Endothelial cell of umbilical vein (primary cell): ENCODE results near the gene SMARCC2. TPM values are rescaled to one million over a fixed set of nuclear protein-coding genes. Genes with fewer than 3 reads are reported as not detected.

ENCODE experiments used
- BruUV-seq: library from RNA; stranded (reverse); fragments of 400-500 nt; replicated peaks from 2 replicates; lab custom pipeline; 2021; lab: Mats Ljungman, UMichigan
- CTCF ChIA-PET: fragments of 300-600, 350-600 bp; sonication (Branson Sonifier 250); formaldehyde crosslinking; loops from one replicate; lab custom pipeline; 2021; ENCODE audit warnings: antibody characterized with exemption, inconsistent platforms; lab: Charles Lee
- POLR2A ChIA-PET: fragments of 300-600, 350-600 bp; sonication (Branson Sonifier 250); formaldehyde crosslinking; loops from one replicate; lab custom pipeline; 2021; ENCODE audit warnings: antibody characterized with exemption, inconsistent platforms; lab: Charles Lee
- DNase-seq: peaks from one replicate; pipeline ENCODE4 v3.0.0-alpha.2; 2011; ENCODE audit warnings: low read depth, low spot score
- FAIRE-seq: peaks from 2 replicates; lab custom pipeline; 2011; peaks lifted over from hg19 to GRCh38; lab: Jason Lieb, UNC
- H2AFZ ChIP-seq: 2 replicates; pipeline ENCODE4 v1.6.0; 2012; ENCODE audit warnings: low read depth, low read length, control low read depth, inconsistent platforms
- H3K27ac ChIP-seq: 2 replicates; pipeline ENCODE4 v1.5.1; 2011; ENCODE audit warnings: low read depth, mild to moderate bottlenecking, control low read depth, low read length, moderate library complexity; ENCODE audit not compliant: insufficient read depth
- H3K27me3 ChIP-seq, 2 experiments: 2 replicates each; pipeline versions ENCODE4 v1.6.0 to v1.6.1; 2011; ENCODE audit warnings: low read length in 2 of 2, mixed read lengths in 1 of 2; ENCODE audit not compliant: control insufficient read depth in 2 of 2, insufficient read depth in 2 of 2
- H3K36me3 ChIP-seq, 2 experiments: 2 replicates in 1 of 2; 3 replicates in 1 of 2; pipeline ENCODE4 v1.5.1; 2011; ENCODE audit warnings: low read length in 2 of 2, mild to moderate bottlenecking in 1 of 2, moderate library complexity in 1 of 2; ENCODE audit not compliant: control insufficient read depth in 2 of 2, insufficient read depth in 2 of 2; ENCODE audit errors: extremely low read depth in 1 of 2
- H3K4me1 ChIP-seq: 3 replicates; pipeline ENCODE4 v1.5.1; 2011; ENCODE audit warnings: mild to moderate bottlenecking, low read length; ENCODE audit not compliant: control insufficient read depth, insufficient read depth; ENCODE audit errors: extremely low read depth
- H3K4me2 ChIP-seq: 2 replicates; pipeline ENCODE4 v1.6.1; 2011; ENCODE audit warnings: low read length, control low read depth, mixed read lengths; ENCODE audit not compliant: insufficient read depth
- H3K4me3 ChIP-seq, 3 experiments: fragments of 200-600 bp in 1 of 3; sonication (generic), shearing (Covaris generic) in 1 of 3; replicated peaks in 1 of 3; 2 replicates each; pipeline ENCODE4 v1.5.1; 2011 to 2016; ENCODE audit warnings: control low read depth in 3 of 3, low read length in 3 of 3, mild to moderate bottlenecking in 2 of 3, inconsistent platforms in 1 of 3, low read depth in 1 of 3, moderate library complexity in 1 of 3; ENCODE audit not compliant: insufficient read depth in 1 of 3
- H3K79me2 ChIP-seq: 2 replicates; pipeline ENCODE4 v1.6.0; 2012; ENCODE audit warnings: low read length, inconsistent platforms; ENCODE audit not compliant: control insufficient read depth, insufficient read depth
- H3K9ac ChIP-seq: replicated peaks from 2 replicates; pipeline ENCODE3; 2011; ENCODE audit warnings: low read length, control low read depth; ENCODE audit not compliant: insufficient read depth; ENCODE audit errors: extremely low read depth
- H3K9me1 ChIP-seq: replicated peaks from 3 replicates; pipeline ENCODE4 v1.6.0; 2011; ENCODE audit warnings: mild to moderate bottlenecking, low read length; ENCODE audit not compliant: control insufficient read depth, insufficient read depth; ENCODE audit errors: extremely low read depth
- H3K9me3 ChIP-seq: replicated peaks from 2 replicates; pipeline ENCODE4 v1.5.1; 2012; ENCODE audit warnings: low read length, inconsistent platforms; ENCODE audit not compliant: control insufficient read depth, insufficient read depth
- H4K20me1 ChIP-seq: replicated peaks from 2 replicates; pipeline ENCODE3; 2011; ENCODE audit warnings: mild to moderate bottlenecking, low read length; ENCODE audit not compliant: control insufficient read depth, insufficient read depth; ENCODE audit errors: extremely low read depth
- EZH2 ChIP-seq: IDR thresholded peaks from 2 replicates; pipeline ENCODE4 v1.6.1; 2012; ENCODE audit warnings: borderline replicate concordance, low read depth, mild to moderate bottlenecking, moderate library complexity, low read length, inconsistent platforms; ENCODE audit not compliant: severe bottlenecking
- FOS ChIP-seq: IDR thresholded peaks from 2 replicates; pipeline ENCODE4 v1.6.1; 2011; ENCODE audit warnings: mild to moderate bottlenecking, low read length, moderate library complexity, borderline replicate concordance; ENCODE audit not compliant: insufficient read depth
- GATA2 ChIP-seq: IDR thresholded peaks from 2 replicates; pipeline ENCODE4 v1.7.0; 2011; ENCODE audit warnings: low read depth, mild to moderate bottlenecking, moderate library complexity, mixed read lengths, low read length; ENCODE audit not compliant: insufficient read length, insufficient read depth
- JUN ChIP-seq: IDR thresholded peaks from 2 replicates; pipeline ENCODE4 v1.6.1; 2011; ENCODE audit warnings: borderline replicate concordance, low read depth; ENCODE audit not compliant: insufficient read length, insufficient read depth
- MAX ChIP-seq: IDR thresholded peaks from 2 replicates; pipeline ENCODE4 v1.6.1; 2011; ENCODE audit not compliant: insufficient read depth, insufficient read length
- MYC ChIP-seq: IDR thresholded peaks from one replicate; pipeline ENCODE4 v1.6.1; 2011; ENCODE audit warnings: mild to moderate bottlenecking, low read depth, low read length
- POLR2A ChIP-seq: IDR thresholded peaks from 2 replicates; pipeline ENCODE4 v1.6.1; 2012; ENCODE audit warnings: low read depth, mild to moderate bottlenecking, control low read depth, low read length
- POLR2AphosphoS5 ChIP-seq: IDR thresholded peaks from 2 replicates; pipeline ENCODE4 v1.6.1; 2012; ENCODE audit warnings: low read depth, mild to moderate bottlenecking, control low read depth, low read length, moderate library complexity; ENCODE audit not compliant: insufficient read depth
- dilution Hi-C: fragments of 300-500 bp; cut with MboI; formaldehyde crosslinking; loops from one replicate; pipeline ENCODE4 v1.15.0; 2019; ENCODE audit warnings: low sequenced_read_pairs; ENCODE audit not compliant: extremely low pct_ligation_motif_present
- intact Hi-C: fragments of 100-400 bp; cut with micrococcal nuclease; formaldehyde crosslinking; loops from one replicate; pipeline ENCODE4 v1.10.0; 2022
- polyA plus RNA-seq, 4 experiments: library from polyadenylated mRNA; depleted of rRNA in 3 of 4; stranded (reverse) in 3 of 4; unstranded in 1 of 4; fragments of >200 nt; gene quantifications; 2 replicates each; pipeline versions ENCODE4 v1.2.1 to v1.2.3, GENCODE V29; 2011 to 2012; ENCODE audit warnings: missing spikeins in 1 of 4
- total RNA-seq: library from RNA; stranded (reverse); gene quantifications from 2 replicates; pipeline ENCODE4 v1.2.3, GENCODE V29; 2021
- TF ChIP-seq, protein P1 (sequence below), 2 donors: IDR thresholded peaks; 1 replicate in 1 of 2; 2 replicates in 1 of 2; pipeline ENCODE4 v1.5.1; 2011; ENCODE audit warnings: low read length in 2 of 2, mild to moderate bottlenecking in 2 of 2, moderate library complexity in 2 of 2, control low read depth in 1 of 2, inconsistent platforms in 1 of 2, low read depth in 1 of 2; ENCODE audit not compliant: insufficient read depth in 1 of 2; ENCODE audit errors: extremely low read depth in 1 of 2

The SMARCC2 gene
- total and polyA plus RNA-seq, 2 donors (not counting 3 experiments of a cell fraction or from before 2014, with no cell fraction given), result 51.9 to 121 TPM

- Histone ChIP-seq H4K20me1 (no peaks in the 10 kb centered on the region), H3K79me2 (no peaks in the 10 kb centered on the region), H3K27me3 (no peaks in the 10 kb centered on the region), H3K4me3 (no peak overlapping the region), H3K9me3 (no peaks in the 10 kb centered on the region), H3K4me1 (peaks cover 7% of the 10 kb centered on the region), H3K27ac (no peak overlapping the region), H3K9ac (no peak overlapping the region), H3K9me1 (no peaks in the 10 kb centered on the region), H3K4me2 (no peak overlapping the region), H3K36me3 (peaks cover 17 to 54% of the 10 kb centered on the region in 2 experiments), H2AFZ (no peak overlapping the region)
- POLR2A ChIA-PET, result interaction anchor here (1.1 to 1.5 kb wide), 2 partner anchors 10 to 27 kb away, joined by 3 to 7 read pairs; no protein-coding TSS in a partner anchor
- dilution Hi-C loops, result no loop called here
- FAIRE-seq (peak; percentile 55), DNase-seq (no peak)
- CTCF ChIA-PET, result interaction anchor here (1.0 to 2.4 kb wide), 2 partner anchors 20 to 51 kb away, joined by 3 to 6 read pairs; partner anchors contain the start of genes SMARCC2 and ZC3H10
- TF ChIP-seq MYC (no peak), EZH2 (no peak), POLR2AphosphoS5 (no peak), MAX (no peak), GATA2 (no peak), JUN (no peak), FOS (no peak), POLR2A (no peak)
- TF ChIP-seq, protein P1, sequence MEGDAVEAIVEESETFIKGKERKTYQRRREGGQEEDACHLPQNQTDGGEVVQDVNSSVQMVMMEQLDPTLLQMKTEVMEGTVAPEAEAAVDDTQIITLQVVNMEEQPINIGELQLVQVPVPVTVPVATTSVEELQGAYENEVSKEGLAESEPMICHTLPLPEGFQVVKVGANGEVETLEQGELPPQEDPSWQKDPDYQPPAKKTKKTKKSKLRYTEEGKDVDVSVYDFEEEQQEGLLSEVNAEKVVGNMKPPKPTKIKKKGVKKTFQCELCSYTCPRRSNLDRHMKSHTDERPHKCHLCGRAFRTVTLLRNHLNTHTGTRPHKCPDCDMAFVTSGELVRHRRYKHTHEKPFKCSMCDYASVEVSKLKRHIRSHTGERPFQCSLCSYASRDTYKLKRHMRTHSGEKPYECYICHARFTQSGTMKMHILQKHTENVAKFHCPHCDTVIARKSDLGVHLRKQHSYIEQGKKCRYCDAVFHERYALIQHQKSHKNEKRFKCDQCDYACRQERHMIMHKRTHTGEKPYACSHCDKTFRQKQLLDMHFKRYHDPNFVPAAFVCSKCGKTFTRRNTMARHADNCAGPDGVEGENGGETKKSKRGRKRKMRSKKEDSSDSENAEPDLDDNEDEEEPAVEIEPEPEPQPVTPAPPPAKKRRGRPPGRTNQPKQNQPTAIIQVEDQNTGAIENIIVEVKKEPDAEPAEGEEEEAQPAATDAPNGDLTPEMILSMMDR (IDR thresholded peaks at IDR 0.05; ENCODE audit: extremely low read depth in 1 of 2, insufficient read depth in 1 of 2, low read depth in 1 of 2, low read length in 2 of 2), result no peak
- no TSS peak for BruUV-seq
- intact Hi-C loops, result no loop called here
Observed at GRCh38 chr12:56169229-56169759, 20.0 kb downstream of the SMARCC2 start.
